Measurements from ENCODE around the gene MOGAT2. TPM values are rescaled to one million over a fixed set of nuclear protein-coding genes. Genes with fewer than 3 reads are reported as not detected.

Gene MOGAT2
- total RNA-seq, 4 donors from 2014 or later: 154 to 251 (median 183) TPM

- 96% methylated on average over 7 of the region's 7 CpGs; no CpG with 5 or more reads in 1 of the 2 donors for WGBS, 2 donors (ENCODE audit: low coverage in 1 of 2)
- Histone ChIP-seq H3K36me3 (no peaks in the 10 kb centered on the region), H3K4me3 (no peak overlapping the region), H3K9me3 (no peaks in the 10 kb centered on the region), H3K4me1 (peaks cover 0 to 2% (median 0%) of the 10 kb centered on the region in 4 donors), H3K27me3 (no peaks in the 10 kb centered on the region), H3K27ac (no peak overlapping the region)
- in situ Hi-C loops (cut with MboI; ENCODE audit: low pct_ligation_motif_present in 1 of 4, low pct_unique_long_range_greater_than_20kb in 1 of 4, low sequenced_read_pairs in 3 of 4): no loop called here
- TF ChIP-seq POLR2A (IDR thresholded peaks at IDR 0.05) (no peak), POLR2AphosphoS5 (IDR thresholded peaks at IDR 0.05) (no peak), EP300 (IDR thresholded peaks at IDR 0.05; ENCODE audit: low read depth) (no peak)
- TF ChIP-seq, protein P1, sequence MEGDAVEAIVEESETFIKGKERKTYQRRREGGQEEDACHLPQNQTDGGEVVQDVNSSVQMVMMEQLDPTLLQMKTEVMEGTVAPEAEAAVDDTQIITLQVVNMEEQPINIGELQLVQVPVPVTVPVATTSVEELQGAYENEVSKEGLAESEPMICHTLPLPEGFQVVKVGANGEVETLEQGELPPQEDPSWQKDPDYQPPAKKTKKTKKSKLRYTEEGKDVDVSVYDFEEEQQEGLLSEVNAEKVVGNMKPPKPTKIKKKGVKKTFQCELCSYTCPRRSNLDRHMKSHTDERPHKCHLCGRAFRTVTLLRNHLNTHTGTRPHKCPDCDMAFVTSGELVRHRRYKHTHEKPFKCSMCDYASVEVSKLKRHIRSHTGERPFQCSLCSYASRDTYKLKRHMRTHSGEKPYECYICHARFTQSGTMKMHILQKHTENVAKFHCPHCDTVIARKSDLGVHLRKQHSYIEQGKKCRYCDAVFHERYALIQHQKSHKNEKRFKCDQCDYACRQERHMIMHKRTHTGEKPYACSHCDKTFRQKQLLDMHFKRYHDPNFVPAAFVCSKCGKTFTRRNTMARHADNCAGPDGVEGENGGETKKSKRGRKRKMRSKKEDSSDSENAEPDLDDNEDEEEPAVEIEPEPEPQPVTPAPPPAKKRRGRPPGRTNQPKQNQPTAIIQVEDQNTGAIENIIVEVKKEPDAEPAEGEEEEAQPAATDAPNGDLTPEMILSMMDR (IDR thresholded peaks at IDR 0.05): no peak
- DNase-seq: no peak
- intact Hi-C loops (cut with DNase I; ENCODE audit: low total_unique reads): no loop called here
These were observed 63.7 kb downstream of the MOGAT2 start for GRCh38 chr11:75781296-75781695.

DNA sequence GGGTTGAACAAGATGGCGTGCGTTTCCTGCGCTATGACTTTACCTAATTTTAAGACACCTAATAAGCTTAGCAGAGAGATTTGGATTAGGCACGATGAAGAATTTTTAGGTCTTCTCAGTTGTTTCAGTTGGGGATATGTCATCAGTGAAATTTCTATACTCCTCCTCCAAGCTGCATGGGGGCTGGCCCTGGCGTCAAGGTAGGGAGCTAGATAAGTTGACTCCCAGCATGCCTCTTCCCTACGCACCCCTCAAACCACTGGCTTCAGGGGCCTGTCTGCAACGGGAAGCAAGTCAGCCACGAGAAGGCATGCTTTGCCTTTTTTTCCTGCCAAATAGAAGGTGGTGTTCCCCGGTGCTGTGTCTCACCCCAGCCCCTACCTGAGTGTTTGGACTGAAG is 64.2 kb downstream of the MOGAT2 start:
- TF ChIP-seq, protein P1 (IDR thresholded peaks at IDR 0.05): no peak
- TF ChIP-seq EP300 (IDR thresholded peaks at IDR 0.05; ENCODE audit: low read depth): no peak
- intact Hi-C loops (cut with DNase I; ENCODE audit: low total_unique reads) (no loop called here), in situ Hi-C loops (cut with MboI; ENCODE audit: low pct_ligation_motif_present in 1 of 4, low pct_unique_long_range_greater_than_20kb in 1 of 4, low sequenced_read_pairs in 3 of 4) (no loop called here)
- no peaks in the 10 kb centered on the region for H3K36me3 ChIP-seq
- peaks cover 0 to 2% (median 0%) of the 10 kb centered on the region in 4 donors for H3K4me1 ChIP-seq
- H3K9me3 ChIP-seq: no peaks in the 10 kb centered on the region
- H3K27me3 ChIP-seq: no peaks in the 10 kb centered on the region
- H3K27ac ChIP-seq: no peak overlapping the region
- no peak overlapping the region for H3K4me3 ChIP-seq
- DNase-seq: no peak
- 96 to 100% methylated on average over 1 to 9 of the region's 9 CpGs for WGBS, 2 donors (ENCODE audit: low coverage in 1 of 2)

Small RNA genes within 50 kb of the gene (small RNA-seq; reads per million reads assigned to genes)
- 0 reads per million in 4 donors for gene RN7SL786P

Other genes with a start within 250 kb of the MOGAT2 start
- gene GDPD5, start 191.9 kb upstream of the MOGAT2 start, total RNA-seq: 10 to 100 TPM in 1 of 4 donors, 1 to 10 TPM in 2, not detected in 1; 3.7 to 10.1 (median 7.1) TPM
- gene SERPINH1, start 155.6 kb upstream of the MOGAT2 start, total RNA-seq: 100 to 1,000 TPM in 1 of 4 donors, 10 to 100 TPM in 3; 34.8 to 169 (median 76.0) TPM
- gene MAP6, start 48.8 kb upstream of the MOGAT2 start, total RNA-seq: 1 to 10 TPM; 1.9 to 6.4 (median 3.0) TPM
- gene DGAT2, start 50.9 kb downstream of the MOGAT2 start, total RNA-seq: 1 to 10 TPM in 2 of 4 donors, not detected in 2; 3.3 to 3.7 TPM
- gene UVRAG, start 97.4 kb downstream of the MOGAT2 start, total RNA-seq: 10 to 100 TPM; 12.7 to 34.6 (median 19.3) TPM